NCI-H2107 treated with DMSO at 0.1 percent for 48 hours (cell line): ENCODE results near the gene ZFAND3.

Source experiments
- DNase-seq: peaks from one replicate; lab custom pipeline; 2025; ENCODE audit not compliant: unreplicated experiment; lab: John Stamatoyannopoulos, UW

The ZFAND3 gene

DNA sequence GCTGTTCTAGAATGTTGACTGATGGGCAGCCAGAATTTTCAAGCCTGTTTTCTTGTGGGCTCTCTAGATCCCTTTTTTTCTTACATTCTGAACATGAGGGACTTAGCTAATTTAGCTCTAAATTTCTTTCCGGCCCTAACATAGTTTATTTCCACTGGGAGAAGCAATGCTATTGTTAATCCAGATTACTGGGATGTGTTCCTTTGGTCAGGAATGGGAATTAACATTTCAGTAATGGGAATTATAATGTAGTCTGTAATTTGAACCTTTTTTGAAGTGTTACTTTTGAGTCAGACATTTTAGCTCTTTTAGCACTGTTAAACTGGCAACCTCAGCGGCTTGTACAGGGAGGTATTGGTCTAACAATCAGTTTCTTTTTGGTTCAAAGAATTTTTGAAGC lies 7.5 kb downstream of the ZFAND3 start:
- no peak for DNase-seq

DNA sequence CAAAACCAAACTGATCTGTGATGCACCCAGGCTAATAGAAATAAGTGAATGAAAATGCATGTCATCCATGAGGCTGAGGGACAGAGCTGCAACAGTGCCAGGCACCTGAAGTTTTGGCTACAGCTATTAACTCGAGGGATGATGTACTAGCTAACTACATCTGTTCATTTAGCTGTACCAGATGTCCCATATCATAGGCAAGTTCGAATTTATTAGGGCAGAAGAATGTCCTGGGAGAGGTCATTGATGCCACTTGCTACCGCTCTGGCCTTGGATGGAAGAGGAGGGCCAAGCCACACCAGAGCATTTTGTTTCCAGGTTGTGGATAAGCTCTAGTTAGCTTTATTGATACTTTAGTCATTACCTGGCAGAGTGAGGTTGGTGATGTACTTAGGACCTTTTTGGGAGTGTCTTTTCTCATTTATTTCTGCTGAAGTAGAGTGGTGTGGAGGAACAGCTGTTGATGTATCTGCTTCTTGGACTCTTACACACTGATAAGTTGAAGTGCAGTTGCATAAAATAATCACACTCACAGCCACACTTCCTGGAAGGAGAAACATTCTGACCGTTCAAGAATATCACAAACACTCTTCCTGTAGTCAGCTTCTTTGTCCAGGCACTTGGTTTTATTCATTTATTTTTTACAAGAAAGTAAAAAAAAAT lies 8.2 kb downstream of the ZFAND3 start:
- no peak for DNase-seq

DNA sequence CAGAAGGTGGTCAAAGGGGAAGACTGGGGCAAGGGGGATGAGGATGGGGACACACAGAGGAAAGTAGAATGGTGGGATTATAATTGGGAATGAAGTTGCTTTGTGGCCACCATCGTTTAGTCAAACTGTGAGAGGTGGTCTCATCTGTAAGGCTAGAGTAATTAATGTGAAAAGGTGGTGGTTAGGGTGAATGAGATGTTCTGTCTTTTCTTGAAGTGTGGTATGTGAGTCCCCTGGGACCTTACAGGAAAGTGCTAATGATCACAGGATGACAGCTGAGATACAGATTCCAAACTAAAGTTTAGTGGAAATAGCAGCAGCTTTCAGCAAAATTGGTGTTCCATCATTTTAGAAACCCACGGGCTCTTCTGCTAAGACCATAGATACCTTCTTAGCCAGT lies 10.7 kb downstream of the ZFAND3 start:
- DNase-seq: no peak

DNA sequence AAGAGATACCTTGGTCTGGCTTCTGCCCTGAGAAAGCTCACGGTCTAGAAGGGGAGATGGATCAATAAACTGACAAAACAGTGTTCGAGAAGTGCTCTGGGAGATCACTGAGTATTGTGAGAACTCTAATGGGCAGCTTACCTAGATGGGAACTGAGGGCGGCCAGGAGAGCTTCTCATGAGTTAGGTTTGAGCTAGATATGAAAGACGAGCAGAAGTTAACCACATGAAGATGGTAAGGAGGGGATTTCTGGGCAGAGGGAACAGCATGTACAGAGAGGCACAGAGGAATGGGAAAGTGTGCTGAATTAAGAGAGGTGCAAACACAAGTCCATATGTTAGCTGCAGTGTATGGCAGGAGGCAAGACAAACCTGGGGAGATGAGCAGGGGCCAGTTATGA lies 11.9 kb downstream of the ZFAND3 start:
- DNase-seq: no peak

DNA sequence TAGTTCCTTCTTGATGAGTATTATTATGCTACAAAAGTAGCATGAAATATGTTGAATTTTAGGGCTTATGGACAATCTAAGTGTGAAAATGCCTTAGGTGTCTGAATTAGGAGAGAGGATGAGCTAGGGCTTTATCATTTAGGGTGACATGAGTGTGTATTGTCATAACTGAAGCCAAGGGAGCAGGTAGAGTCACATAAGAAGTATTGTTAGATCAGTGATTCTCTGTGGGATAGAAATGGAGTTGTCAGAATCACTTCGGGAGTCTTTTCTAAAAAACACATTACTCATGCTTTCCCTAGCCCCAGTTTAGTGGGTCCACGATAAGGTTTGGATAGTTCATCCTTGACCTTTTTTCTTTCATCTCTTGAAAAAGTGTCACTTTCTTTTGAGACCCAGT lies 16.4 kb downstream of the ZFAND3 start:
- no peak for DNase-seq

DNA sequence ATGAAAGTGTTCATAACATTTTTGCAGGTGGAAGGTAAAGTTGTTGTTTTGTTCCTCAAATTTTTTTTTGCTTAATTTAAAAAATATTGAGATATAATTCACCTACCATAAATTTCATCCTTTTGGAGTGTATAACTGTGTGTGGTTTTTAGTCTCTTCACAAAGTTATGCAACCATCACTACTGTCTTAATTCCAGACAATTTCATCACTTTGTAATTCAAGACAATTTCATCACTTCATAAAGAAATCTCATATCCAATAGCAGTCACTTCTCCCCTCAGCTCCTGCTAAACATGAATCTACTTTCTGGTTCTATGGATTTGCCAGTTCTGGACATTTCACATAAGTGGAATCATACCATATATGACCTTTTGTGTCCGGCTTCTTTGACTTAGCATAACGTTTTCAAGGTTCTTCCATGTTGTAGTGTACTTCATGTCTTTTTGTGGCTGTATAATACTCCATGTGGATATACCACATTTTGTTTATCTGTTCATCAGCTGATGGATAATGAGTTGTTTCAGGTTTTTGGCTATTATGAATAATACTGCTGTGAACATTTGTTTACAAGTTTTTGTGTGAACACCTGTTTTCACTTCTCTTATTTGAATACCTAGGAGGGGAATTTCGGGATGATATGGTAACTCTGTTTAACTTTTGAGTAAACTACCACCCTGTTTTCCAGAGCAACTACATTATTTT lies 18.8 kb downstream of the ZFAND3 start:
- no peak for DNase-seq

DNA sequence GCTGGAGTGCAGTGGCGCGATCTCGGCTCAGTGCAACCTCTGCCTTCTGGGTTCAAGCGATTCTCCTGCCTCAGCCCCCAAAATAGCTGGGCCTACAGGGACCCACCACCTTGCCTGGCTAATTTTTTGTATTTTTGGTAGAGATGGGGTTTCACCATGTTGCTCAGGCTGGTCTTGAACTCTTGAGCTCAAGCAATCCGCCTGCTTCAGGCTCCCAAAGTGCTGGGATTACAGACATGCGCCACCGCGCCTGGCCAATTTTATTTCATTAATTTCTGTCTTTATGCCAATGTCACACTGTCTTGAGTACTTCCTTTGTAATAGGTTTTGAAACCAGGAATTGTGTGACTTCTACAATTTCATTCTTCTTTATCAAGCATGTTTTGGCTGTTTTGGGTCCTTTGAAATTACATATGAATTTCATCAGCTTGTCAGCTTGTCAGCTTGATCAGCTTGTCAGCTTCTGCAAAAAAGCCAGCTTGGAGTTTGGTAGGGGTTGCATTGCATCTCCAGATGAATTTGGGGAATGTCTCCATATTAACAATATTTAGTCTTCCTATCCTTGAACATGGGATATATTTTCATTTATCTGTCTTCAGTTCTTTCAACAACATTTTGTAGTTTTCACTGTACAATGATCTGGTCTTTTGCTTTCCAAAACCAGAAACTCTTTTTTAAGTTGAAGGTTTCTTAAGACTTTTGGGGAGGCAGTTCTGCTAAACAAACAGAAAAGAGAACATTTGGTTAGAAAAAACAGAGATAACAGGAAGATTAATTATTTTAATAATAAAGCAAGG lies 20.8 kb downstream of the ZFAND3 start:
- DNase-seq: no peak

DNA sequence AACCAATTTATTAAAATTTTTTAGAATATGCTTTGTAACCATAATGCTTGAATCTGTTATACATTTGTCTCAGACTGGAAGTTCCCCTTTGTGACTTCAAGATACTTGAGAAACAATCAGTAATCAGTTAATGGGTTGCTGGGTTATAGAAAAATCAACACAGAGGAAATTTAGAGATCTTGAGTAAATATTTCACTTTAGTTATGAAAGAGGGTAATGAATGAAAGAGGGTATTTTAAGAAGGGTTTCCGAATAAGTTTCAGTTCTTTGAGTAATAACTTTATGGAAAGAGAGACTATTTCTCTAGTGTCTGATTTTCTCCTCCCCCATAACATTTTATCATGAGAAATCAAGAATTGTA lies 21.4 kb downstream of the ZFAND3 start:
- DNase-seq: no peak

DNA sequence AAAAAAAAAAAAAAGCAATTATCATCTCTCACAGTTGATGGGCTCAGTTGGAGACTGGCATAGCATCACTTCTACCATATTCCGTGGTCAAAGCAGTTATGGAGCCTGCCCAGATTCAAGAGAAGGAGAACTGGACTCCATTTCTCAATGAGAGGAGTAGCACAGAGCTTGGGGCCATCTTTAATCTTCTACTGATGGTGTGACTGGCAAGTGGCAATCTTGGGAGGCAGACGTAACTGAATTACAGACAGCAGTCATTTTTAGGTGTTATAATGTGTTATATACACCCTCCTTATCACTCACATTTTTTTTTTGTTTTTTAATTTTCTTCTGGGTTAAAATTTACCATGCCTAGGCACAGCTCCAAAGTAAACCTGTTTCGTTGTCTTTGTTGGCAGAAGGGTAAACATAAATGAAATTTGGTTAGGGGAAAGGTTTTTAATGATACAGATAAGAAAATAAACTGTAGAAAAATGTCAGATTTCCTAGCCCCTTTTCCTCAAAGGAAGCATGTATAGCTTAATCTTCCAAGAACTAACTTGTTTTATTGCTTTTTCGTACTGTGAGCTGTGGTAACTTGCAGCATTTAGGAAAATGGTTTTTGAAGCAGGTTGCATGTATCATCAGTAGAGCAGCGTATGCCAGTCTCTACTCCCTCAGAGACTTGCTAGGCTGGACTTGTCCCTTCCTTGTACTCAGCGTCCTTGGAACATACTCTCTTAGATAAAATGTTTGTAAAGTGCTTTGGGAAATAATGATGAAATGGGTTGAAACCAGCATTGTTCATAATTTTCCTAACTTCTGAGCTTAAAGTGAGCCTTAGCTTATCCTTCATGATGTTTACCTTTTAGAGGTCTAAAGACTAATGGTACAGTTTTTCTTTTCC lies 25.7 kb downstream of the ZFAND3 start:
- DNase-seq: no peak

DNA sequence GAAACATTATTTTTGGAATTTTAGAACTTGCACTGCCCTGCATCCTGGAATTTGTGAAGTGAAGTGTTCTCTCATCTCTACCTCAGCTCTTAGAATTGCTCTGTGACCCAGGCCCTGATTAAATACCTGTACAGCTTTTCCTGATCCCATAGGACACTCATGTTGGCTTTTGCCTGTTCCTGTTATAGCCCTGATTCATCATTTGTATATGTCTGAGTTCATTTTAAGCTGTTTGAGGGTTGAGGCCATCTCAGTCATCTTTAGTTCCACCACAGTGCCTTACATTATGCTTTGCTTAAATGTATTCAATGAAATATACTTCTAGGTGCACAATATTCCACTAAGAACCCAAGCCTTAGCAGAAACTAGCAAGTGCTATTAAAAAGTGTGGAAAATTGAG lies 26.4 kb downstream of the ZFAND3 start:
- no peak for DNase-seq

DNA sequence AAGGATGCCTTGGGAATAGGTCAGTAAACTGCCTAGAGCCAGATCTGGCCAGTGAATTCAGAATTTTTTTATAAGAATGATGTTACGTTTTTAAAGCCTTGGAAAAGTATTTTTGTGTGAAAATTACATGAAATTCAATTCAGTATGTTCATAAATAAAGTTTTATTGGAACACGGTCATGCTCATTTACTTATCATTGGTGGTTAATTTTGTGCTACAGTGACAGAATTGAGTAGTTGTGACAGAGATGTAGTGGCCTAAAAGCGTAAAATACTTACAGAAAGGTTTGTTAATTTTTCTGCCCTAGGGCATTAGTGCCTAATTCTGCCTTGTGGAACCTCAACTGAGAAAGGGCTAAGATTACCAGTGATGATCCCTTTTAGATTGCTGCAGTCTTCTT lies 28.2 kb downstream of the ZFAND3 start:
- DNase-seq: no peak

DNA sequence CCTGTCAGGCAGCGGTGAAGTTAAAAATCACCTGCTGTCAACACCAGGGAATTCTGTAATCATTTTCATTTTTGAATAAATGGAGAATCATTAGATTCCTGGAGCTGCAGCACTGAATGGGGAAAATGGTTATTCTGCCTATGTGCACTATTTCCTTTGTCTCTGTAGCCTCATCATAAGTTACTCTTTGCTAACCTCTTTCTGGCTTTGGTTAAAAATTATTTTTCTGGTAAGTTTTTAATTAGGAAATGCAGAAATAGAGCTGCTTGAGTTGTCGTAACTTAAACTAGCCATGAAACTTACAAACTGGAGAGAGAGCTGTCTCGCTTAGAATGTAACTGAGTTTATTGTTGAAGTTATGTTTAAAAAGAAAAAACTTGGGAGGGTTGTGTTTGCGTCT lies 28.8 kb downstream of the ZFAND3 start:
- DNase-seq: no peak

DNA sequence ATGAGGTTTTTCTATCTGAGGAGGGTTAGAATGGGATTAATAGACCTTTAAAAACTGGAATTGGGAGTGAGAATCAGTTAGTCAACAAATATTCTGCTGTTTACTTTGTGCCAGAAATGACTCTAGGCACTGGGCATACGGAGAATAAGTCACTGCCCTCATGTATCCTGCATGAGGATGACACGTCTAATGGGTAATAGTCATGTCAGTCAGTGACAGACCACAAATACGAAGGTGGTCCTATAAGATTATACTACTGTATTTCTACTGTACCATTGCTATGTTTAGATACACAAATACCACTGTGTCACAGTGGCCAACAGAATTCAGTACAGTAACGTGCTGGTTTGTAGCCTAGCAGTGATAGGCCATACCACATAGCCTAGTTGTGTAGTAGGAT lies 30.7 kb downstream of the ZFAND3 start:
- DNase-seq: no peak

DNA sequence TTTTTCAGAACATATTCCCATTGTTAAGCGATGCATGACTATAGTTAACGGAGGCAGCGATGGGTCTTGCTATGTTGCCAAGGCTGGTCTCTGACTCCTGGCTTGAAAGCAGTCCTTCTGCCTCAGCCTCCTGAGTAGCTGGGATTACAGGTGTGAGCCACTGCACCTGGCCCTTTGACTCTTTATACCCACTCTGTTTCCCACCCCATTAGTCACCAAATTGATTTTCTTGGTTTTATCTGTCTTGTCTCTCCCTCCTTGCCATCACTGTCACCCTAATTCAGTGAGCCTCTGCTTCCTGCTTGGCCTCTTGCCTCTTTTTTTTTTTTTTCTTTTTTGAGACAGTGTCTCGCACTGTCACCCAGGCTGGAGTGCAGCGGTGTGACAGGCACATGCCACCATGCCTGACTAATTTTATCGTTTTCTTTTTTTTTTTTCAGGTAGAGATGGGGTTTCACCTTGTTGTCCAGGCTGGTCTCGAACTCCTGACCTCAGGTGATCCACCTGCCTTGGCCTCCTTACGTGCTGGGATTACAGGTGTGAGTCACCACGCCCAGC lies 31.3 kb downstream of the ZFAND3 start:
- no peak for DNase-seq

DNA sequence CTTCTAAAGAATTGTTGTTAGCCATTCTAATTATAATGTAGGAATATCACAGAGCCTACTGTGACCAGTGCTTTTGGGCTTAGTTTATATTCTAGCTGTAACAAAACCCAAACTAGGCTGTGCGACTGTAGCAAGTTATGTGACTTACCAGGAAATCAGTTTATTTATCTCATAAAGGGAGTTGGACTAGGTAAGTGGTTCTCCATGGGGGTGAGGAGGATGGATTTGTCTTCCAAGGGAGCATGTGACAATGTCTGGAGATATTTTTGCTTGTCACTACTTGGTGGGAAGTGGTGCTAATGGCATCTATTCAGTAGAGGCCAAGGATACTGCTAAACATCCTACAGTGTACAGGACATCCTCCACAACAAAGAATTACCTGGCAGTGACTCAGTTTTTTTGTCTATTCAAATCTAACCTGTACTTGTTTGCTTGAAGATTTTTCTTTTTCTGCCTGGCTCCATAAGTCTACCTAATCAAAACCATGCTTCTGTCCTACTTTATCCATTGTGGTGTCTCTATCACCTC lies 32.5 kb downstream of the ZFAND3 start:
- DNase-seq: no peak

DNA sequence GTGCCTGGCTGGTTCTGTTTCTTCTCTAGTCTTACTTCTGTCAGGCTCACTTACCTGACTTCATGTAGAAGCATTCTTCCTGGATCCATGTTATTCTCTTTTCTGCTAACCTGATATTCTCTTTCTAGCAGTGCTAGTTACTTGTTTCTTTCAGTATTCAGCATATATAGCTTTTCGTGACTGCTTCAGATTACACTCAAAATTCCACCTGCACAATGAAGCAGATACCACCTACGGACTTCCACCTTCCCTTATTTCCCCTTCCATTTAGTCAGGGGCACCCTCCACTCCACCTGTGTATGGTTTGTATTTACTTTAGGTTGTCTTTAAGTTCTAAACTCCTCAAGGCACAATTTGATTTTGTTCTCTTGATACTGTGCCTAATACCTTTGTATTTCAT lies 36.8 kb downstream of the ZFAND3 start:
- no peak for DNase-seq

DNA sequence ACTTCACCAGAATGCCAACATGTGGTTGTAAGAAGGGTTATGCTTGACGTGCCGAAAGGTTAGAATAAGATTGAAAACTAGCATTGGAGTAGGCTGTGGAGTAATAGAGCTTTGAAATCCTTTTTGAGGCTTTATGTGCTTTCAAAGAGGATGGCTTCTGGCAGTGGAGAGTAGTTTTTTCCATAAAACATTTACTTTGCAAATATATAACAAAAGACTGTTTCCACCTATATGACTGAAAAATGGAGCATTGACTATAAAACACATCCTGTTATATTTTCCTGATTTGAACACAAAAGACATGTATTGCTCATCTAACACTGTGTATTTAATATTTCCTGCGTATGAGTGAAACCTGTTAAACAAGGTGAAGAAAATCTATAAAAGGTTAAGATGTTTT lies 38.8 kb downstream of the ZFAND3 start:
- DNase-seq: no peak

DNA sequence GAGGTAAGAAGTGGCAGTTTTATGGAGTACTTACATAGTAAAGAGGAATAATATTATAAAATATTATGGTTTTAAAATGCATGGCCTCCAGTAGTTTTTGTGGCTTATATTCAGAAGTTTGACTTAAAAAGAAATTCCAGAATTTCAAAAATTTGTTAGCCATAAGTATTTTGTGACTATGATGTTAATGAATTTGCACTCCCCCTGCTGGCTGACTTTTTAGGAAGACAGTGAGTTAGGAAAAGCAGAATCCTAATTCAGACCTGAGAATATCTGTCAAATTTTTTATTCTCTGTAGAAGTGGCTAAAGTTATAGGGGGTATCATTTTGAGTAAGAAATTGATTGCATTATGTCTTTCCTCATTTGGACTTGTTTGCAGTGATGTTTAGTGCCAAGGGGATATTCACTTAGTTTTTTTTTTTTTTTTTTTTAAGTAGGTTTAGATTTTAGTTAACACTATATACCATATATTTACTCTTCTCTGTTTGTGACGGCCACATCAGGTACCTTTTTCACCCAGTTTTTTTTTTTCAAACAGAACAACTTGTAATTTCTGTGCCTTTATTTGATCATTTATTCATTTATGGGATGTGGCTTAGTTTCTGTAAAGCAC lies 40.8 kb downstream of the ZFAND3 start:
- DNase-seq: no peak

DNA sequence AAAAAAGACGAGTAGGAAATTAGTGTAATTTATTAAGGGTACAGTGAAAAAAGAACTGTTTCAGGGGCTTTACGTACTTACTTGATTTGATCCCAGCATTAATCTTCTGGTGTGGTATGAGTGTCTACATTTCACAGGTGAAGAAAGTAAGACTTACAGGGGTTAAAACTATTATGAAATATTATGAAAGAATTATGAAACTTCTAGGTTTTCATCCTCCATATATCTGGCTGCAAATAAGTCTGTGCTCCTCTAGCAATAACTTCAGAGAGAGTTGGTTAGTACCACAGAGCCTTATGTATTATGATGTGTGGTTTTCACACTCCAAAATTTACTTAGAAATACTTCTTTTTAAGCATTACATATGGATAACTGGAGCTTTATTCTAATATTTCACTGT lies 41.9 kb downstream of the ZFAND3 start:
- DNase-seq: no peak

DNA sequence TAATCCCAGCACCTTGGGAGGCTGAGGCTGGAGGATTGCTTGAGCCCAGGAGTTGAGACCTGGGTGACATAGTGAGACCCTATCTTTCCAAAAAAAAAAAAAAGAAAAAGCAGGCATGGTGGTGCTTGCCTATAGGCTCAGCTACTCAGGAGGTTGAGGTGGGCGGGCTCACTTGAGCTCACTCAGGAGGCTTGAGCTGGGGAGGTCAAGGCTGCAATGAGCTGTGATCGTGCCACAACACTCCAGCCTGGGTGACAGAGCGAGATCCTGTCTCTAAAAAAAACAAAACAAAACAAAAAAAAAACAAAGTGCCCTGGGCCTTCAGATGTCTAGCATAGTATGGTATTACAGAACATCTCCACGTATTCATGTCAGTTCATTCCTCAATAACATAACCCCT lies 42.9 kb downstream of the ZFAND3 start:
- DNase-seq: no peak
